GM19324 (cell line): ENCODE measurements around the gene TNIP1.

Source experiments
- ATAC-seq: cut with Tn5 transposase; IDR thresholded peaks from one replicate; pipeline ENCODE4 v1.9.1; 2021; ENCODE audit warnings: mild to moderate bottlenecking, moderate library complexity; ENCODE audit not compliant: unreplicated experiment, low FRiP score

TNIP1 gene

DNA sequence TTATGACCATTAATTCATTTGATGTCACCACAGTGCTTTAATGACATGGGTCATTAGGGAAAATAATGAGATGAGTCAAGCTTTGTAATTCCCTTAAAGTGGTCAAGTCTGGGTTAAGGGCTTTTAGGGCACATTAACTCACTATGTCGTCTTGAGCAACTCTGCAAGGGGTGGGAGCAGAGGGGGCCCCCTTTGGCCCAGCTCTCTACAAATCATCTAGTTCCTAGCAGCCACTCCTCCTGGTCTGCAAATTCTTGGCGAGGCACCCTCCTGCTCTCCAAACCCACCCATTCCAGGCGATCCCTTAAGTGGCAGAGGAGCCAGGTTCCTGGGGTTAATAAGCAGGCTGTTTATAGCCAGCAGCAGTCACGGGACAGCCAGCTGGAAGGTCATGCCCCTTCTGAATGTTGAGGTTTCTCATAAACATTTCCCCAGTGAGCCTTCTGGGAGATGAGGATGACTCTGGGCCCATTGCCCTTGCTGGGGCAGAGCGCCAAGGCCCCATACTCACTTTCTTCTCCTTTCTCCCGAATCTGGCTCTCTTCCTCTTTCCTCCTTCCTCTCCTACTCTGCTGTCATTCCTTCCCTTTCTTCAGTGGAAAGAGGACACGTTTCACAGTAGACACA is 74.8 kb downstream of the TNIP1 start:
- no peak for ATAC-seq

DNA sequence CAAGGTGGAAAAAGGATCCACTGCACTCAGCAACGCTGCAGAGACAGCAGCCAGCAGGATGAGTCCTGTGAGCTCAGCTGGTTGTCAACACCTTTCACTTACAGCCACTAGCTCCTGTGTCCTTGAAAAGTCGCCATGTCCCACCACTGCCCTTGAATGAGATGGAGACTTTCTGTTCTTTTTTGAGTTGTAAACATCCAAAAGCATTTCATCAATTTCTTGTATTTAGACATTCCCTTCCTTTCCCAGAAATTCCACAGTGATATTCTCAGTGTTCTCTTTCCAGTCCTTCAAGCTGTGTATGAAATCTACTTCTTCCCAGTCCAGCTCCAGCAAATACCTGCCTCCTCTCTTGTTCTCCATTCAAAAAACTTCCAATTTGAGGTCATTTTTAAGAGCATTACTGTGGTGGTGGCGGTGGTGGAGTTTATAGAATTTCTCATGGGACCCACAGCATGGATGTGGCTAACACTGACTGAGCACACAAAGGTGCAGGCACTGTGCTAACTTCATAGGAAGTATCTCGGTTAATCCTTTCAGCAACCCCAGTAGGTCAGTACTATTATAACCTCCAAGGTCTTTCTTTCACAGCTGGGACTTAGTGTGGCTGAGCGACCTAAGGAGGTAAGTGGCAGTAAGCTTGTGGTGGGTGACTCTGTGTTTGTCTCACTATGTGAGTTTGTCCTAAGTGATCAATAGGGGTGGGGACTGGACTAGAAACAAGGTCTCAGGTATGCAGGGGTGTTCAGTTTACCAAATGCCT is 75.5 kb downstream of the TNIP1 start:
- no peak for ATAC-seq

DNA sequence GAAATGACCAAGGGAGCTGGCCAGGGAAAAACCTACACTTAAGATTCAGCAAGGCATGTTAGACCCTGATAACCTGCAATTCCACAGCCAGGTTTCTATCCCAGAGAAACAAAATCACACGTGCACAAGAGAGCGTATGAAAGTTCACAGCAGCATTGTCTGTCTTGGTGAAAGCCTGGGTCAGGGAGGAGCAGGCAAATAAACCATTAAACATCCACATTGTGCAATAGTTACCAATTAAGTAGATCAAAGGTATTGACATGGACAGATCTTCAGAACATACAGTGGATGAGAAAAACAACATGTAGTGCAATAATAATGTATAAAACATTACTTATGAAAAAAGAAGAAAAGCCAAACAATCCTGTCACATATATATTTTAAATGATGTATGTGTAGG is 76.3 kb downstream of the TNIP1 start:
- ATAC-seq, result no peak

DNA sequence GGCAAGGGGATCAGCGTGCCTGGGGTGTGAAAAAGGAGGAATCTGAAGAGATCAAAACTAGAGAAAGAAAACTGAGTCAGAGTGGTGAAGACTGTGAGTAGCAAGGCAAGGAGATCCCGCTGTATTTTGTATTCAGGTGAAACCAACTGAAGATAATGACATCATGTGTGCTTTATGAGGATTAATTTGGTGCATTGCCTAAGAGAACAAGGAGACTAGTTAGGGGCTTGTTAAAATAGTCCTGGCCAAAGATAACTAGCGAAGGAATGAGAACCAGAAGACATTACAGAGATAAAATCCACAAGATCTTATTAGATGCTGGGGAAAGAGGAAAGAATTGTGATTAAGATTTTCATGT is 77.4 kb downstream of the TNIP1 start:
- ATAC-seq, result no peak

DNA sequence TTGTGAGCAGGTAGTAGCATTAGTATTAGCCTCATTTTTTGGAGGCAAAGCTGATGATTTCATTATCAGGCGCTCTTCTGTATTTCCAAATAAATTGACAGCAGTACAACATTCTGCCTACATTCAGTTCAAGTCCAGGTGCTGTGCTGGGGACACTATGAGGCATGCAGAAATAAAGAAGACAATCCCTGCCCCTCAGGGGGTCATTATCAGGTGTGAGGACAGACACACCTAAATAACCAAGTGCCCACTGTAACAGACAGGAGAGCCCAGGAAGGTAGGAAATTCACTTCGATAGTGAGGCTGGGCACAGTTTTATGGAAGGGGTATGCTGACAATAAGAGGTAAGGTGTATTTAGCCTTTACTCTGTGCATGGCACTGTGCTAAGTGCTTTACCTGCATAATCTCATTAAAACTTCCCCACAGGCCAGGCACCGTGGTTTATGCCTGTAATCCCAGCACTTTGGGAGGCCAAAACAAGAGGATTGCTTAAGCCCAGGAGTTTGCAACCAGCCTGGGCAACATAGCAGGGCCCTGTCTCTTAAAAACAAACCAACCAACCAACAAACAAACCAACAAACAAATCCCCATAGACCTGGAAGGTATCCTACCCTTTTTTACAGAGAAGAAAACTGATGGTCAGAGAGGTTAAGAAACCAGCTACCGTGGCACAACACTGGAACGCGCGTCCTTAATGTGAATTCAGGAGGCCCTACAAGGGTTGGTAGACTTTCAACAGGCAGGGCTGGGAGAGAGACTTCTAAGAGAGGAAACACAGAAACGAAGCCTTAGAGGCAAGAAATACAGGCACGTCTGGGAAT is 77.9 kb downstream of the TNIP1 start:
- no peak for ATAC-seq

DNA sequence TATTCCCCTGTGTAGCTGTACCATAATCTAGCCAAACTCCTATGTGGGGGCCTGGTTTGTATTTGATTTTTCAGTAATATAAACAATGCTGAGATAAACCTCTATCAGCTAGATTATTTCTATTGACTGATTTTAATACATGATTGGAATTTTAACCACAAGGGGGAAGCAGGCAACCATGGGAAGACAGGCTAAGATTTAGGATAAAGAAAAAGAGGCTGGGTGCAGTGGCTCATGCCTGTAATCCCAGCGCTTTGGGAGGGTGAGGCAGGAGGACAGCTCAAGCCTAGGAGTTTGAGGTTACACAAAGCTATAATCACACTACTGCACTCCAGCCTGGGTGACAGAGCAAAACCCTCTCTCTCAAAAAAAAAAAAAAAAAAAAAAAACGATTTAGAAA is 78.6 kb downstream of the TNIP1 start:
- no peak for ATAC-seq

DNA sequence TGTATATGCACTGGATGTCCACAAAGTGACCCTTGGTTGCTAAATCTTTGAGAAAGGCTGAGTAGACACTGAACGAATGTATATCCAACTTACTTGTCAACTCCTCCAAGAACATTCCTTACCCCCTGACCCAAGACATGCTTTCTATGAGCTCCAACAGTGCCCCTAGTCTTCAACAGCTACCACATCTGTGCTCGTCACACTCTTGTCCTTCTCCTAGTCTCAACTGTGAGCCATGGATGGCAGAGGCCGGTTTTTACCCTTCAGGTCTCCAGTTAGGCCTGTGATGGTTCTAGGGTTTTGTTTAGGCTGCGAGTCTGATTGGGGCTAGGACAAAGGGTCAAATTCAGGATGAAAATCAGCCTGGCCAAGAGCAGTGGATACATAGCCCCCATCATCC is 79.4 kb downstream of the TNIP1 start:
- no peak for ATAC-seq

DNA sequence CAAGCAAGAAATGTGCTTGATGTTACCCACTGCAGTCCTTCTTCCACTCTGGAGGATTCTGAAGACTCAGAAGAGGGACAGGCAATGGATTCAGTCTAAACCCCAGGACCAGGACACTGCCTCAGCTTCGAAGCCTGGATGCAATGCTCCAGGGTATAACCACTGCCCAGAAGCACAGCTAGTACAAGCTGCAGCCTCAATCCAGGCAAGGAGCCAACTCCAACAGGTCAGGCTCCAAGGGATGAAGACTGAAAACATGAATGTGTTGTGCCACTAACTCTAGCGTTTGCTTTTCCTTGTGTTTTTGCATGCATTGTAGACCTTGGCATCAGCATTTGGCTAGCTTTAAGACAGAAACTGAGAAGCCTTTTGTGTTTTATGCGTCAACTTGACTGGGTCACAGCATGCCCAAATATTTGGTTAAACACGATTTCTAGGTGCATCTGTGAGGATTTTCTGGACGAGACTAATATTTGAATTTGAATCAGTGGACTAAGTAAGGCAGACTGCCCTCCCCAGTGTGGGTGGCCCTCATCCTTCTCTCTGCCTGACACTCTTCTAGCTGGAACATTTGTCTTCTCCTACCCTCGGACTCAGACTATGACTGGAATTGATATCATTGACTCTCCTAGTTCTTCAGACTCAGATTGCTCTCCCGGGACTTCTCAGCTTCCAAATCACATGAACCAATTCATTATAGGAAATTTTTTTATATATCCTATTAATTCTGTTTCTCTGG is 81.0 kb downstream of the TNIP1 start:
- ATAC-seq, result no peak

DNA sequence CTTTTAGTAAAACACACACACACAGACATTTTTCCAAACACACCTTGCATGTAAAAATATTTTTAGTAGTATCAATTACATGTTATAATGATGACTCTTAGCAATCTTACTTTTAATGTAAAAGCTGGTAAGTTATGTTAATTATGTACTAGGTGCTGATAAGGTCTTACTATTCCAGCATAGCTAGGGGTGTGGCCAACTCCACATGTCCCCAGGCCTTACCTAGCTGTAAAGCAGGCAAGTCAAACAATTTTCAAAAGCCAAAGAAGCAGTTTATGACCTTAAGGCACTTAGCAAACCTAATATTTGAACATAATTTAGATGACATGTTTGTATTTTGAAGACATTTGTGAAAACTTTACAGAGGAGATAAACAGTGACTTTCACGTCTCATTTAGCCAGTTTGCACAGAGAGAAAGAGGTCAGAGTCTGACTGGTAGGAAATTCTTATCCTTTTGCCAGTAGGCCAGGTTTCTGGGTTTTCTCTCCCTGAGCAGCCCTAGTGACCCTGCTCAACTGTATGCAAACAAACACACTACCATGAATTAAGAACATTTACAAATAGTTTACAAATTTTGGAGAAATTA is 86.9 kb downstream of the TNIP1 start:
- no peak for ATAC-seq

DNA sequence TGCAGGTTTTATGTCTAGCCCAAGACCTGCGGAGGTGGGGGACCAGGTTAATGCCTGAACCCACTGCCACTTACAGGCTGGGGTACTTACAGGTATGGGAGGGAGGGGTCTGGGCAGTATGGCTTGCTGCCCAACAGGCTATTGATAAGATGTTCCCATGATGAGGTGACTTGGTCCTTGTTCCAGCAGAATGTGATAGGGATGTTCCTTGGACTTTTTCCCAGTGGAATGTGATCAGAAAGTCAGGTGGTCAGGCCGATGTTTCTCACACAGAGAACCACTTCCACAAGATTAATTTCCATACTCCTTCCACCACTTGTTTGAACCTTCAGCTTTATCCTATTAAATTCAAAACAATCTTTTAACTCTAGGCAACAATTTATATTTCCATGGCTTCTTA is 87.4 kb downstream of the TNIP1 start:
- ATAC-seq, result no peak

DNA sequence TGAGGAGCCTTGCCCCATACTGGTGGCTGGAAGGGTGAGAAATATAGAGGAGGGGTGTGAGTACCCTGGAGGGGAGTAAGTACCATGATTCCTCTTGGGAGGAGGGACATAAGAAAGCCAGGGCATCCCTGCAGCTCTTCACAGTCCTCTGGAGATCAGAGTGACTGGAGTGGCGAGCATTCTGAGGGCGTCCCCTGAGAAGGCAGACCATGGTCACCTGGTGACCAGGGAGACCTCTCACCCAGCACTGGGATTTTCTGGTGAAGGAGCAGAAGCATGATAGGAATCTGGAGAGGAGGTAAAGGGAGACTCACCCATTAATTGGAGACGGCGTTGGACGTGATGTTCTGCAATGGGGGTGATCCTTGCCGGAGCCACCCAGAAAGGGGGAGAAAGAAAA is 88.1 kb downstream of the TNIP1 start:
- ATAC-seq, result no peak

DNA sequence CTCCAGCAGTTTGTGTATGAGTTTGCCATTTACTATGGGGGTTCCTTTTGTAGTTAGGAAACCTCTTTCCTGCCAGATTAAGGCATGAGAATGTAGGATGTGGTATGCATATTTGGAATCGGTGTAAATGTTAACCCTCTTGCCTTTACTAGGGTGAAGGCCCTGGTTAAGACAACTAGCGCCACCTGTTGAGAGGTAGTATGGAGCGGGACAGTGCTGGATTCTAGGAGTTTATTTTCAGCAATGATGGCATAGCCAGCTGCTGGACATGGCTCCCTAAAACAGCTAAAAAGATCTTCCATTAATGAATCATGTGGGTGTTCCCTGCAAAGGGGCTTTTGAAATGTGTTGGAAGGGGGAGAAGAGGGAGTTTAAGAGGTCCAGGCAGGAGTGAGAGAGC is 91.1 kb downstream of the TNIP1 start:
- ATAC-seq, result no peak

DNA sequence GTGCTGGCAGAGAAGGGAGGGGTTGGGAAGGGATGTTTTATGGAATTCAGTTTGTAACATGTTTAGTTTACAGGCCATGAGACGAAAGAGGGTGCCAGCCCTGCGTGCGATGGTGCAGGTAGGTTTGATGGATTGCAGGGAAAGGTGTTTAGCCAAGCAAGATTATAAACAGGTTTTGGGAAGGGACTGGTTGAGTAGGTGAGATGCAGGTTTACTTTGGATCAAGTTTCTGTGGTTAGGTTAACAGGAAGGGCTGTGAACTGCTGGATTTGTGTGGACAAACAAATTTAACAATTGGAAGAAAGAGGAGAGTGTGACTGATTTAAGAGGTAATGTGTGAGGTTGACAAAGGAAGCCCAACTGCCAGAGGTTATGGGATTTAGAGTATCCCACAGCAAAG is 93.1 kb downstream of the TNIP1 start:
- ATAC-seq, result no peak
